ENCODE data around the gene RTN1.
A peak's percentile ranks its signal among the peaks of the same experiment; 100 is the strongest.

Gene RTN1

DNA sequence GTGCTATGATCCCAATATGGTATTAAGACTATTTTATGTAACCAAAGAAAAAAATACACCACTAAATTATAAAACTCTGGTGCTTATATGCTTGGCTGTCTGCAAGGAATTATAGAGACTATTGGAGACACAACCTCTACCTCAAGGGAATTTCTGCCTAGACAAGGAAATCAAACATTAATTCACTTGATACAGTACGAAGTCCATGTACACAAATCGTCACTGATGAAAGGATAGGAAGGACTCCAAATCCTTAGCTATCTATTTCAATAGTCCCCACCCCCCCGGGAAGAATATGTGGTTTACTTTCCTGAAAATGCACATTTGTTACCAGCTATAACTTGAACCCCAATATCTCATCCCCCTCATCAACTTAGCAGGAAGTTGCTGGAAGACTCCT, 21.9 kb downstream of the RTN1 start:
- no peak for DNase-seq

- no peak for DNase-seq
Measured at GRCh38 chr14:59847711-59848110, 22.9 kb downstream of the RTN1 start.

GRCh38 chr14:59846595-59846994, 24.0 kb downstream of the RTN1 start:
- no peak for DNase-seq

DNA sequence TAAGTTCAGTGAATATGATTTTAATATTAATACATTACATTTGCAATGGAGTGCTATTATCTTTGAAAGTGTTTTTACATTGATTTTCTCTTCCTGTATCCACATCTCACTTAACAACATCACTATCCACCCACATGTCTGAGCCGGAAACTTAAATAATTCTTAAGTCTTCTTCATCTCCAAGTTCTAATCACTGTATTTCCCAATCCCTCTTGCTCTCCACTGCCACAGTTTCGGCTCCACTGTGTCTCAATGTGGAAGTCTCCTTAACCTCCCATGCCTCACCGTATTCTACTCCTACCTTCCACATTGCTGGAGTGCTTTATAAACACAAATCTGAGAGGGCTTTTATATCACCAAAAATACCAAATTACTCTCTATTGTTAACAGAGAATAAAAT, 25.3 kb downstream of the RTN1 start:
- no peak for DNase-seq

- no peak for DNase-seq
Measured at GRCh38 chr14:59844186-59844812, 26.3 kb downstream of the RTN1 start.

GRCh38 chr14:59836116-59836515, 34.5 kb downstream of the RTN1 start:
- DNase-seq, result no peak

DNA sequence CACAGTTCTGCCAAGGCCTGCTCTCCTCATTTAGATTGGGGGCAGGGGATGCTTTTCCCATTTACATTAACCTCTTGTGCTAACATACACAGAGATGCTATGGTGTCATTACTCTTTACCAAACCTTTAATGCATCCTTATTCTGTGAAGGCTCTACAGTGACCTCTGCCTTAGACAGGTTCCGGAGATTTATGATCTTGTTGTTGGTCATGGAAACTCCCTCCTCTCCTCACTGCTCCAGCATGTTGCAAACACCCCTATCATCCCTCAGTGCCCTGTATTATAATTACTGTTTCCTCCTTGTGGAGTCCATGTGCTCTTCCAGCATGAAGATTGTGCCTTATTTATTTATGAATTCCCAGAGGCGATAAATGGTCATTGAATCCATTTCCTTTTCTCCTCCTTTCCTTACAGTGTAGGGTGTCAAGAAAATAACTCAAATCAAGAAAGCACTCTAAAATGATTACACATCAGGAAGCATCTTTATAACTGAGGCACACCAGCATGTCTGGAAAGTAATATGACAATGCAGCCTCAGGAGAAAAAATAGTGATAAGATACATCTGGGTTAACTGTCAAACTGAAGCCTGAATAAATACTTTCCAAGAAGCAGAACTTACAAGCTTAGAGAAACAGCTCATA, 37.8 kb downstream of the RTN1 start:
- DNase-seq, result no peak

DNA sequence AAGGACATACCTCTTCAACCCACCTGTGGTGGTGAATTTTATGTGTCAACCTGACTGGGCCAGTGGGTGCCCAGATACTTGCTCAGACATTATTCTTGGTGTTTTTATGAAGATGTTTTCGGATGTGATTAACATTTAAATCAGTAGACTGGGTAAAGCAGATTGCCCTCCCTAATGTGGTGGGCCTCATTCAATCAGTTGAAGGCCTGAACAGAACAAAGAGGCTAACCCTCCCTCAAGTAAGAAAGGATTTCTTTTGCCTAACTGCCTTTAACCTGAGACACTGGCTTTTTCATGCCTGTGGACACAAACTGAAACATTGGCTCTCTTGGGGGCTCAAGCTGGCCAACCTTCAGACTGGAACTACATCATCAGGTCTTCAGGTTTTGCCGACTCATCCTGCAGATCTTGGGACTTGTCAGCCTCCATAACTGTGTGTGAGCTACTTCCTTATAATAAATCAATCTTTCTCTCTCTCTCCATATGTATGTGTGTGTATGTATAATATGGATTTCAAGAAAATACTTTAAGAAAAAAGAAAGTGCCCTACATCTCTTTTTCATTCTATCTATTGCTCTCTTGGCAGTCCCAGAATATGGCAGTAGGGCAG, 39.4 kb downstream of the RTN1 start:
- DNase-seq, result no peak

DNA sequence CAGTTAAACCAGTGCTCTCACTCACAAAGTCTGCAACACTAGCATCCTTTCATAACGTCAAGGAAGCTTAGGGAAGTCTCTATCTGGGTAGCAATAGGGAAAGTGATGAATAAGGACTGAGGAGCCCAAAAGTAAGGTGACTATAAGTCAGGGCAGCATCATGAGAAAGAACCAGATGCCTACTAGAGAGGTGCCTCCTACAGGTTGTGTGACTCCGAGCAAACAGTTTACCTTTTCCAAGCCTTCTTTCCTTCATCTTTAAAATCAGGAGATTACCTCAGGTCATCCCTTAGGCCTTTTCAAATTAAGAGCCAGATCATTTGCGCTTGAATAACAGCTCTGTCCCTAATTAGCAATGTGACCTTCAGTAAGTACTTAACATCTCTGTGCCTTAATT, 40.2 kb downstream of the RTN1 start:
- DNase-seq, result no peak

- DNase-seq, result no peak
Measured at GRCh38 chr14:59829469-59830337, 40.9 kb downstream of the RTN1 start.

GRCh38 chr14:59828276-59828675, 42.3 kb downstream of the RTN1 start:
- DNase-seq, result no peak

GRCh38 chr14:59827401-59827800, 43.2 kb downstream of the RTN1 start:
- DNase-seq, result no peak

DNA sequence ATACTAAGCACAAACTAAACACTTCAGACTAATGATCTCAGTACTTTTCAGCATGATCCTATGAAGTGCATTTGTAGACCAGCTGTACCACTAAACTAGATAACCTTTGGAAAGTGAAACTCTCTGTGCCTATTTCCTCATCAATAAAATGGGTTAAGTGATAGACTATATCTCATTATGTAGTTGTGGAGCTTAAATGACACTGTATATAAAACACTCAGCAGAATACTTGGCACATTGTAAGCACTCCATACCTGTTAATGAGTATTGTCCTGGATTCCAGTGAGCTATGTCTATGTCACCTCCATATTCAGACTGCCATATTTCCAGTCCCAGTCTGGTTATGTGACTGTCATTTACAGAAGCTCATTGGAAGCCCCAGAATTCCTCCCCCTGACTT, 44.4 kb downstream of the RTN1 start:
- no peak for DNase-seq

GRCh38 chr14:59823179-59823578, 47.4 kb downstream of the RTN1 start:
- DNase-seq, result no peak

DNA sequence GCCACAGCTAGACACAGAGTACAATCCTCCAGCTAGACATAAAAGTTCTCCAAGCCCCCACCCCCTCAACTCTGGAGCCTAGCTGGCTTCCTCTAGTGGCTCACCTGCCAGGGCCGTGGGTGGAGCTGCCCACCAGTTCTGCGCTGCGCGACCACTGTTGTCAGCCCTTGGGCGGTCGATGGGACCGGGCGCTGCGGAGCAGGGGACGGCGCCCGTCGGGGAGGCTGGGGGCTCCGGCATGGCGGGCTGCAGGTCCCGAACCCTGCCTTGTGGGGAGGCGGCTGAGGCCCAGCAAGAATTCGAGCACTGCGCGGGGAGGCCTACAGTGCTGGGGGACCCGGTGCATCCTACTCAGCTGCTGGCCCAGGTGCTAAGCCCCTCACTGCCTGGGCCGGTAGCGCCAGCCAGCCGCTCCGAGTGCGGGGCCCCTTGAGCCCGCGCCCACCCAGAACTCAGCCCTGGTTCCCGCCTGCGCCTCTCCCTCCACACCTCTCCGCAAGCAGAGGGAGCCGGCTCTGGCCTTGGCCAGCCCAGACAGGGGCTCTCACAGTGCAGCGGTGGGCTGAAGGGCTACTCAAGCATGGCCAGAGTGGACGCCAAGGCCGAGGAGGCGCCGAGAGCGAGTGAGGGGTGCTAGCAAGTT, 51.0 kb downstream of the RTN1 start:
- peak in 1 of 4 experiments; percentile 2 for DNase-seq

- no peak for DNase-seq
Measured at GRCh38 chr14:59816941-59817340, 53.6 kb downstream of the RTN1 start.

GRCh38 chr14:59814988-59815387, 55.6 kb downstream of the RTN1 start:
- no peak for DNase-seq

DNA sequence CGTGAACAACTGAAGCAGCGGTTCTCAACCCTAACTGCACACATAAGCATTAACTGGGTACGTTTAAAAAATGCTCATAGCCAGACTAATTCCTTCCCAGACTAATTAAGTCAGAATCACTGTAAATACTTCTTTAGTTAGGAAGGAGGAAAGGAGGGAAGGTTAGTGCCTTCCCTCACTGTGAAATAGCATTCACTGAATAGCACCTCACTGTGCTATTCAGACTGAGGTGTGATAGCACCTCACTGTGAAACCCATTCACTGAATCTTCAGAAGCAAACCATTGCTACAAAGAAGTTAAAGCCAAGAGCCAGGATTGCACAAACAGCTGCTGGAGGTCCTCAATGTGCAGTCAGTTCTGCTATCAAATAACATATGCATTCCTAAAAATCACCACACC, 58.8 kb downstream of the RTN1 start:
- no peak for DNase-seq

DNA sequence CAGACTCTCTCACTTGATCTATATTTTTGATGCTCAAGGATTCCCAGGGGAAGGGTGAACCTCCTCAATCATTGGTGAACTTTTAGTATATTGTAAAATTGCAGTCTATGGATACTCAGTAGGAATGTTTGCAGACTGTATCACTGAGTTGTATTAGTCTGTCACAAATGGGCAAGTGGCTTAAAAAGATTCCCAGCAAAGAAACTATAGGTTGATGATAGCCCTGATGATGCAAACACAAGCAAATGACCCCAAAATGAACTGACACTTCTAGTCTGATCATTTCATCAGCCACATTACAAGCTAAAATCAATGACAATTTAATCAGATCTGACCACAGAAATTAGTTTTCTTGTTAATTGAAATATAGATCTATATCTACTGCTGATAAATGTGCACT, 59.5 kb downstream of the RTN1 start:
- DNase-seq, result no peak

- DNase-seq, result no peak
Measured at GRCh38 chr14:59803052-59803540, 67.5 kb downstream of the RTN1 start.

DNA sequence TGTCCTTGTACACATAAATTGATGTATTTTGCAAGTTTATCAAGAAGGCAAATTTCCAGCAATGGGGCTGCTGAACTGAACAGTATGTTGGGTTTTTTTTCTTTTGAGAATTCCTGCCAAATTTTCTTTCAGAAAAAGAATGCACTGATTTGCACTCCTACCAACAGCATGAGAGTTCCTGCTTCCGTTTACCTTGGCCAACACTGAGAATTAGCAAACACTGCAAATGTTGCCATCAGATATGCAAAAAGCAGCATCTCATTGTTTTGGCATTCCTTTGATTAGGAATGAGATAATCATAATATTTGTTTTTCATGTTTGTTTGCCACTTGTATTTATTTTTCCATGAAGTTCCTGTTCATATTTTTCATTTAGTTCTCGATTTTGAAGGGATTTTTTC, 82.4 kb downstream of the RTN1 start:
- DNase-seq, result no peak

DNA sequence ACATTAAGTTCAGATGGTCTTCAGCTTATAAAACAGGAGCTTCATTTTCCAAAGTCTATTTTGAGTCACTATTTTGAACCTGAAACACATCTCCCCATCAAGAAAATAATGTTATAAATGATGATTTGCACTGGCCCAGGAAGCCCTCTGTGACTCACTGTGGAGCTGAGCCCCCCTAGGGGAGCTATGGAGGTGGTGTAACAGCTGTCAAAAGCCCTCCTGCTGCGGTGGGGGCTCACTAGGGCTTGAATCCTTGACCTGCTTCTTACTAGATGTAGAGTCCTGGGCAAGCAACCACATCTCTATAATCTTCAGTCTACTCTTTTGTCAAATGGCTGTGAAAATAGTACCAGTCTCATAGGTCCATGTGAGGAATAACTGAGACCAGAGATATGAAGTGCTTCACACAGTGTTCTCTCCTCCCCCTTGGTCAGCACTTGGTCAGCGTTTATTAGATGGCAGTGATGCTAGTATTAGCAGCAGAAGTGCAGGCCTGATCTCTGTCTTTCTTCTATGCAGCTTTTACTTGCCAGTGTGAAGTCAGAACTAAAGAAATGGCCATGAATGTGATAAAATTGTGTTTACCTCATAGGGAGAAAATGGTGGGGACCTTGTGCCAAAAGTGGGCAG, 83.4 kb downstream of the RTN1 start:
- DNase-seq, result no peak

DNA sequence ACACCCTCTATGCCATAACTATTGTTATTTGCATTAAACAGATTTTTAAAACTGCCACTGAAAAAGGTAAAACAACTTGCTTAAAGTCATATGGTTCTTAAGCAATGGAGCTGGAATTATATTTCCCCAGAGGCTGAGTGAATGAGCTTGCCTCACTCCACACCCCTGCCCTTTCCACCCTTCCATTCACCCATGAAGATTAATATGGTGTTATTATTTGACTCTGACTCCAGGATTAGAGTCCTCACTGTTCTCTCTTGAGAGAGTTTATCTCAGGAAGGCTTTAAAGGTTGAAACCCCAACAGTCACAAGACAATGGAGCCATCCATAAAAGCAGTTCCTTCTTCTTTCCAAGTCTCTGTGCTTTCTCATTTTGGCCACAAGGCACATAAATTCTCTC, 84.9 kb downstream of the RTN1 start:
- no peak for DNase-seq
